ENCODE results near the gene LITAFD. TPM values are rescaled to one million over a fixed set of nuclear protein-coding genes. Genes with fewer than 3 reads are reported as not detected.
A peak's percentile ranks its signal among the peaks of the same experiment; 100 is the strongest.

The LITAFD gene
- total RNA-seq, 4 donors from 2014 or later, result not detected

- intact Hi-C loops (cut with DNase I; ENCODE audit: low total_unique reads), result no loop called here
- H3K4me1 ChIP-seq, result peaks cover 0 to 38% of the 10 kb centered on the region in 2 donors
- H3K4me3 ChIP-seq, result no peak overlapping the region
- TF ChIP-seq CTCF (IDR thresholded peaks at IDR 0.05), result no peak
- no peak for TF ChIP-seq POLR2A (IDR thresholded peaks at IDR 0.05)
- no peaks in the 10 kb centered on the region for H3K9me3 ChIP-seq
- H3K27me3 ChIP-seq, result no peaks in the 10 kb centered on the region
- no peak for DNase-seq
- H3K36me3 ChIP-seq, result no peaks in the 10 kb centered on the region
- H3K27ac ChIP-seq, result peak overlapping the region in 1 of 2 donors; percentile 1
These were observed 18.3 kb upstream of the LITAFD start for GRCh38 chr16:8863594-8864424.

- TF ChIP-seq POLR2A (IDR thresholded peaks at IDR 0.05) (no peak), CTCF (IDR thresholded peaks at IDR 0.05) (no peak)
- Histone ChIP-seq H3K4me3 (no peak overlapping the region), H3K27ac (peak overlapping the region; percentile 1 to 80), H3K27me3 (no peaks in the 10 kb centered on the region), H3K4me1 (peaks cover 0 to 38% of the 10 kb centered on the region in 2 donors), H3K36me3 (no peaks in the 10 kb centered on the region), H3K9me3 (no peaks in the 10 kb centered on the region)
- intact Hi-C loops (cut with DNase I; ENCODE audit: low total_unique reads), result no loop called here
- DNase-seq, result no peak
These were observed 17.6 kb upstream of the LITAFD start for GRCh38 chr16:8864480-8865110.

GRCh38 chr16:8865145-8865882, 16.8 kb upstream of the LITAFD start:
- Histone ChIP-seq H3K4me3 (no peak overlapping the region), H3K36me3 (no peaks in the 10 kb centered on the region), H3K27ac (peak overlapping the region; percentile 80 to 86), H3K9me3 (no peaks in the 10 kb centered on the region), H3K27me3 (no peaks in the 10 kb centered on the region), H3K4me1 (peaks cover 0 to 38% of the 10 kb centered on the region in 2 donors)
- no peak for DNase-seq
- no peak for TF ChIP-seq CTCF (IDR thresholded peaks at IDR 0.05)
- intact Hi-C loops (cut with DNase I; ENCODE audit: low total_unique reads), result no loop called here

- Histone ChIP-seq H3K27ac (peak overlapping the region; percentile 80 to 86), H3K4me3 (peak overlapping the region; percentile 46 to 75), H3K36me3 (no peaks in the 10 kb centered on the region), H3K4me1 (peaks cover 0 to 38% of the 10 kb centered on the region in 2 donors), H3K27me3 (no peaks in the 10 kb centered on the region), H3K9me3 (no peaks in the 10 kb centered on the region)
- intact Hi-C loops (cut with DNase I; ENCODE audit: low total_unique reads), result no loop called here
- peak; percentile 59 to 78 for DNase-seq
- TF ChIP-seq CTCF (IDR thresholded peaks at IDR 0.05) (no peak), POLR2A (IDR thresholded peaks at IDR 0.05) (no peak)
These were observed 15.8 kb upstream of the LITAFD start for GRCh38 chr16:8866118-8866883.

Data from uterus (tissue), 4 donors.